Measurements from ENCODE around the gene ADGRD1.

Gene ADGRD1

DNA sequence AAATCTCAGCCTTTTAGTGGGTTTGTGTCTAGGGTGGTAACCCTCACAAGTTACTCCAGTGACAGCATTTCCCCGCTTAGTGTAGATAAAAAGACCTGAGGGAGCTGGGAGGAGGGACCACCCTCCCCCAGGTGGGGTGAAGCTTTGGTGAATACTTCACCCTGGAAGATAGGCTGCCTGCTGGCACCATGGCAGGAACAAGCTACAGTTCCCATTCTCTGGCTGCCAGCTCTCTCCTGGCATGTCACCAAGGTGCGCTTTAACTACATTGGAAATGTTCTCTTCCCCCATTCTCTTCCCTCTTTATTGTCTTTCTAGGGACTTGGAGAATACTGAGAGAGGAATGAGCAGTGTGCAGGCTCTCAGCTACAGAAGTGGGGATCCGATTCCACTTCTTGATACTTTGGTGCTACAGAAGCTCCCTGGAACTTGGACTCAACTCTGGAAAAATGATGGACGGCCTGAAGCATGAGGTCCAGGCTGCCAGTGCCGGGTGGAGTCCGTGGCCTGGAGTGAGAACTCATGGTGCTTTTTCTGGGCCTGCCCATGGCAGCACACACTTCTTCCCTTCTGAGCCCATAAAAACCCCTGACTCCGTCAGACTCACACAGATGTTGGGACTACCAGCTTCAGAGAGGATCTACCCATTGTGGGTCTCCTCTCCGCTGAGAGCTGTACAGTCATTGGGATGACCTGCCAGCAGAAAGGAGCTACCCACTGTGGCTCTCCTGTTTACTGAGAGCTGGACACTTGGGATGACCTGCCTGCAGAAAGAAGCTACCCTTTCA is 198.0 kb downstream of the ADGRD1 start:
- no peak for DNase-seq (ENCODE audit: low read depth in 2 of 2, low spot score in 1 of 2)

DNA sequence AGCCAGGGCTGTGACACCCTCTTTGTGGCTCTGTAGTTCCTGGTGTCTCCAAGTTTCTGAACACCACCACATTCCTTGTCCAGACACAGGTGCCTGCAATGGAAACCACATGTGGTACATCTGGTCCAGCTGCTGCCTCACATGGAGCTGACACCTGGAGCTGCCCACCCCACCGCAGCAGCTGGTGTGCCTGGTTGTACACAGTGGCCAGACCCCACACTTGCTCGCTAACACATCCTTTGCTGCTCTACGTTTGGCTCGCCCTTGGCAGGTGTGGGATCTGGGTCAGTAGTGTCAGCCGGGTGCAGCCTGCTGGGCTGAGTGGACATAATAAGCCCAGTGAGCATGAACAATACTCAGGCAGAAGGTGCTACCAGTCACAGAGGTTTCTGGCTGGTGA is 198.9 kb downstream of the ADGRD1 start:
- DNase-seq (ENCODE audit: low read depth in 2 of 2, low spot score in 1 of 2), result no peak

- no peak for DNase-seq (ENCODE audit: low read depth in 2 of 2, low spot score in 1 of 2)
Observed at GRCh38 chr12:131153016-131153415, 199.3 kb downstream of the ADGRD1 start.

GRCh38 chr12:131153956-131154355 is 200.2 kb downstream of the ADGRD1 start:
- DNase-seq (ENCODE audit: low read depth in 2 of 2, low spot score in 1 of 2), result no peak

GRCh38 chr12:131155131-131155530 is 201.4 kb downstream of the ADGRD1 start:
- DNase-seq (ENCODE audit: low read depth in 2 of 2, low spot score in 1 of 2), result no peak

DNA sequence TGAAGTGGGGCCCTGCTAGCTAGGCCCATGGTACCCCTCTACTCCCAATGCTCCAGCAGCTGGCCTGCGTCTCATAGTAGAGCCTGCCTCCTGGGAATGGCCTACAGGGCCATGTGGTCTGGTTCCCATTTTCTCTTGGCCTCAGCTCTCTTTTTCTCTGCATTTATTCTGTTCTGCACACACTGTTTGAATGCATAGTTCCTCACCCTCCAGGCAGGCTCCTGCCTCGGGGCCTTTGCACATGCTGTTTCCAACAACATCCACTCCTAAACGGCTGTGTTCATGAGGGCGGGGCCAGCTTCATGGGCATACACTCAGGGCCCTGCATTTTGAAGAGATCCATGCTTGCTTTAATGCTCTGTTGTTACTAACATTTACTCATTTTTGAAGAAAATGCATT is 204.0 kb downstream of the ADGRD1 start:
- DNase-seq (ENCODE audit: low read depth in 2 of 2, low spot score in 1 of 2), result no peak

DNA sequence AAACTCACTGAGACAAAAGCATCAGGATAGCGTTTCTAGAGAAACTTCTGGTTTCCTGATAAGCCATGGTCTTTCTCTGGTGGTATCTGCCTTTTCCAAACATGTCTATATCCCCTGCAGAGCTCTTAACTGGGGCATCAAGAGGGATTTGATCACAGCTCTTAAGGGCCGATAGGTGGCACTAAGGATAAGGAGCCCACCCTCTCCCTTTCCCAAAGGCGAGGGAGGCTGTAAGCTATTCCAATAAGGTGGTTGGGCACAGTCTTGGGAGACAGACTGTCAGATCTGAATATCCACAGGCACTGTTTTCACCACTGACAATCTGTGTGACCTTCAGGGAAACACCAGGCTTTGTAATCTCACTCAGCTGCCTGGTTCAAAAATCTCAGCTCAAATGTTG is 206.0 kb downstream of the ADGRD1 start:
- DNase-seq (ENCODE audit: low read depth in 2 of 2, low spot score in 1 of 2), result no peak

- no peak for DNase-seq (ENCODE audit: low read depth in 2 of 2, low spot score in 1 of 2)
Observed at GRCh38 chr12:131162113-131162512, 208.4 kb downstream of the ADGRD1 start.

DNA sequence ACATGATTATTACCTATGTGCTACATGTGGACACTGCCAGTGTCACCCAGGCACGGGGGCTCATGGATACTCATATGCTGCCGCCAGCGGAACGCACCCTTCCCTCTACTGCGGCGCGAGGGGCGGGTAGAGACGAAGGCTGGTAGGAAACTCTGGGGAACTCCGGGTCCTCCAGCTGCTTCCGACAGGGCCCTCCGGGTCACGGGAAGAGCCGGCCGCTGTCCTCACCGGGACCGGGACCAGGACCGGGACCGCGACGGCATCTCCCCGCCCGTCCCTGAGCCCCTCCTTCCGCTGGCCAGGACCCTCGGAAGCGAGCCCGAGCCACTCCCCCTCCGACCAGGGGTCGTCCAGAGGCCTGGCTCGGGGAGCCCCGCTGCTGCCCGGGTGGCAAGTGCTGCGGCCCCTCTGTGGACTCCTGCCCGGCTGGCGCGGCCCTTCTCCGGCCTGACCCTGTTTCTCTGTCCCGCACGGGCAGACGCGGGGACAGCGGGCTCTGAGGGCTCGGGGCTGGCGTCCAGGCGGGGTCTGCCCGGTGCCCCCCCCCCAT is 209.6 kb downstream of the ADGRD1 start:
- DNase-seq (ENCODE audit: low read depth in 2 of 2, low spot score in 1 of 2), result no peak

DNA sequence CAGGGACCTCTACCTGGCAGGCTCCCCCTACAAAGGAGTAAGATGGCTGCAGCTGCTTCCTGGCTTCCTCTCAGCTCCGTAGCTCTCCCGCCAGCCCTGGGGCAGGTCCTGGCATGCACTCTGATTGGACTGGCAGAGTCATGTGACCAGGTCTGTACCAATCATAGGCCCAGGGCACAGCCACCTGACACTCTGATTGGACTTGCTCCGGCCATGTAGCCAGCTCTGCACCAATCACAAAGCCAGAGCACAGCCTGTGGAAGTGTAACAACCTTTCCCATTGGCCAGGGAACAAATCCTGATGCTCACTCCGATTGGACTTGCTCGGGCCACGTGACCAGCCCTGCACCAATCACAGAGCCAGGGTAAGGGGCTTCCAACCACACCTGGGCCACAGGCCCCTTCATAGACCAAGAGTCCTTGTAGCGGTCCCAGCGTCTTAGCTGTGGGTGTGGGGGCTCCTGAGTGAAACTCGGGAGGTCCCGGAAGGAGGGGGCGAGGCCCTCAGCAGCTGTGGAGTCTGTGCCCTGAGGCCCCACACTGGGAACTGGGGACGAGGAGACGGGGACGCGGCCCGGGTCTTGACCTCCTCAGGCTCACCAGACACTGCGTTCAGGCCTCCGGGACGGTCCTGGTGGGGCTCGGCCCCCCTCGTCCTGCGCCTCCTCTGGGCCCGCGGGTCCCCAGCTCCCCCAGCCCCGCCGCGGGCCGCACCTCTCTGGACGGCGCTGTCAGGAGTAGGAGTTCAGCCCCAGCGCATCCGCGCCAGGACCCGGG is 210.6 kb downstream of the ADGRD1 start:
- DNase-seq (ENCODE audit: low read depth in 2 of 2, low spot score in 1 of 2), result no peak

- no peak for DNase-seq (ENCODE audit: low read depth in 2 of 2, low spot score in 1 of 2)
Observed at GRCh38 chr12:131166717-131167116, 213.0 kb downstream of the ADGRD1 start.

DNA sequence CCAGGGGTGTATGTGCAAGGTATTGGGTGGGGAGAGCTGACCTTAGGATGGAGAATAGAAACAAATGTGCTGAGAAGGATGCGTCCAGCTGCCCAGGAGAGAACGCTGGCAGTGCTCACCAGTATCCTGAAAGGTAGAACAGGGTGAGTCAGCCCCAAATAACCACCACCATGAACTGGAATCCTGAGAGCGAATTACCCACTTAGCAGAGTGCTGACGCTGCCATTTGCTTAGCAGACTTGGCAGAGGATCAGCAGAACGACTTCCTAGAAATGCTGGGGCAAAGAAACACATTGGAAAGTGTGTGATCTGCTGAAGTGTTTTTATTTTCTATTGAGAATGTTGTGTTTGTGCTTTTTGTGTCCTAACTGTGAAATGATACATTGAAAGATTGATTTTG is 213.6 kb downstream of the ADGRD1 start:
- DNase-seq (ENCODE audit: low read depth in 2 of 2, low spot score in 1 of 2), result no peak

- no peak for DNase-seq (ENCODE audit: low read depth in 2 of 2, low spot score in 1 of 2)
Observed at GRCh38 chr12:131171029-131171428, 217.3 kb downstream of the ADGRD1 start.

DNA sequence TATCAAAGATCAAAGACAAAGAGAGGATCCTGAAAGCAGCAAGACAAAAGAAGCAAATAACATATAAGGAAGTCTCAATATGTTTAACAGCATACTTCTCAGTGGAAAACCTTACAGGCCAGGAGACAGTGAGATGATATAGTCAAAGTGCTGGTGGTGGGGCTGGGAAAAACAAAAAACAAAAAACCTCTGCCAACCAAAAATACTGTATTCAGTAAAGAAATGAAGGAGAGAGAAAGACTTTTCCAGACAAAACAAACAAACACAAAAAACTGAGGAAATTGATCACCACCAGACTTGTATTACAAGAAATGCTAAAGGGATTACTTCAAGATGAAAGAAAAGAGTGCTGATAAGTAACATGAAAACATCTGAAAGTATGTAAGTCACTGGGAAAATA is 221.2 kb downstream of the ADGRD1 start:
- DNase-seq (ENCODE audit: low read depth in 2 of 2, low spot score in 1 of 2), result no peak

GRCh38 chr12:131176266-131176665 is 222.6 kb downstream of the ADGRD1 start:
- no peak for DNase-seq (ENCODE audit: low read depth in 2 of 2, low spot score in 1 of 2)

DNA sequence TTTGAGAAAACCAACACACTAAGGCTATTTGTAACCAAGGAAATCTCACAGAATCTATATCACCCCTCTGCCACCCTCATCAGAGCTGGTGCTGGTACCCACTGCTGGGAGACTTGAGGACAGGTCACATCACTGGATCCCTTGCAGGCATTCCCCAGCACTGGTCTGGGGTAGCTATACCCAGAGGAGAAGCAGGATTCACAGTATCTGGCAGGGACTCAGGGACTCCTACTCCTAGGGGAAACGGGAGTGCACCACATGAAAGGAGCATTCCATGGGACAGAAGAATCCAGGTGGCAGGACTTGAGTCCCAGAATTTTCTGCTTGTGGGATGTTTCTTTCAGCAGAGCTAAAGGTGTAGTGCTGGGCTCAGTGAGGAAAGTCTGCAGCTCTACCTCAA is 223.2 kb downstream of the ADGRD1 start:
- no peak for DNase-seq (ENCODE audit: low read depth in 2 of 2, low spot score in 1 of 2)

DNA sequence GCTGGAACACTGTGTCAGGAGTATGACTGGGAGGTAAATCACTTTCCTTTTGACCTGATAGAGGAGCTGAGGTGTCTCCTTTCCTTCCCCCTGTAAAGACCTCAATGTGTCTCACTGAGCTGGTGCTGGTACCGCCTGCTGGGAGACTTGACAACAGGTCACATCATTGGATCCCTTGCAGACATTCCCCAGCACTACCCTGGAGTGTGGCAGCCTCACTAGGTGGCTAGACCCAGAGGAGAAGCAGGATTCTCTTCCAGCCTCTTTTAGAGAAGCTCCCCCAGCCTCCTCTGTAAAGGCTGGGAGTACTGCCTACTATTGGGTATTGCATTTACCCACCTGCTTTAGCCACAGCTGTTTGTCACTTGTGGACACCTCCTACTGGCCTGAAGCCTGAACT is 223.9 kb downstream of the ADGRD1 start:
- no peak for DNase-seq (ENCODE audit: low read depth in 2 of 2, low spot score in 1 of 2)

DNA sequence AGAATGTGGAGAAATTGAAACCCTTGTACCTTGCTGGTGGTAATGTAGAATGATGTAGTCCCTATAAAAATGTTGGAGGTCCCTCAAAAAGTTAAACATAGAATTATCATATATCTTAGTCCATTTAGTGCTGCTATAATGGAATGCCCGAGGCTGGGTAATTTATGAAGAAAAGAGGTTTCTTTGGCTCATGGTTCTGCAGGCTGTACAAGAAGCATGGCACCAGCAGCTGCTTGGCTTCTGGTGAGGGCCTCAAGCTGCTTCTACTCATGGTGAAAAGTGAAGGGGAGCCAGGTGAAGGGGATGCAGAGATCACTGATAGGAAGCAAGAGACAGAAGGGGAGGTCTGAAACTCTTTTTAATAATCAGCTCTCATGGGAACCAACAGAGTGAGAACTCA is 233.9 kb downstream of the ADGRD1 start:
- no peak for DNase-seq (ENCODE audit: low read depth in 2 of 2, low spot score in 1 of 2)

GRCh38 chr12:131188131-131189050 is 234.7 kb downstream of the ADGRD1 start:
- DNase-seq (ENCODE audit: low read depth in 2 of 2, low spot score in 1 of 2), result no peak

GRCh38 chr12:131189781-131190180 is 236.1 kb downstream of the ADGRD1 start:
- no peak for DNase-seq (ENCODE audit: low read depth in 2 of 2, low spot score in 1 of 2)

DNA sequence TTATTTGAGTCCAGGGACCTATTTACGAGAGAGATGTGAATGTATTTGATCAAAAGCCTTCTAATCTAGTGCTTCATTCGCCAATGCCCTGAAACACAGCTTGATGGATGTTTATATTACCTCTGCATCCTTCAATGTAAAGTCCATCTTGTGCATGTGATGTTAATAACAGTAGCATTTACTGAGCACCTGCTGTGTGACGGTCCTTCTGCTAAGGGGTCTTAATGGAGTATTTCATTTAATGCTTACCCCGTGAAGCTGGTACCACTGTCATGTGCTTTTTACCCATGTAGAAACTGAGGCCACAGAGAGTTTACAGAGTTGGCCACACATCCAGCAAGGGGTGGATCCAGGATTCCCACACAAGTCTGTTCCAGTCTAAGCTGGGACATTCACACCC is 237.3 kb downstream of the ADGRD1 start:
- DNase-seq (ENCODE audit: low read depth in 2 of 2, low spot score in 1 of 2), result no peak
